ENCODE data around the gene GNL2. TPM values are rescaled to one million over a fixed set of nuclear protein-coding genes. Genes with fewer than 3 reads are reported as not detected.

The GNL2 gene
- total and polyA plus RNA-seq, 9 of the 15 experiments (the other 6 are each of a cell fraction or from before 2014, with no cell fraction given): 156 to 371 (median 263) TPM

GRCh38 chr1:37556712-37557196 lies 39.0 kb downstream of the GNL2 start, which contains the start of gene DNALI1 (continued):
- TF ChIP-seq HDAC3 (IDR thresholded peaks at IDR 0.05; ENCODE audit: borderline replicate concordance, partially characterized antibody) (no peak), ZNF133 (CRISPR knock-in tag; IDR thresholded peaks at IDR 0.05) (no peak), ZFP1 (CRISPR knock-in tag; IDR thresholded peaks at IDR 0.05) (no peak), GTF2A2 (tag; IDR thresholded peaks at IDR 0.05) (no peak), KDM5B (IDR thresholded peaks at IDR 0.05; ENCODE audit: insufficient replicate concordance, low read depth, low read length) (no peak), CREB1 (IDR thresholded peaks at IDR 0.05) (no peak), CREB1 (CRISPR knock-in tag; IDR thresholded peaks at IDR 0.05) (no peak), ZBTB33 (CRISPR knock-in tag; IDR thresholded peaks at IDR 0.05) (peak; percentile 45; the same call in 1 of the 2 replicates), E2F6 (IDR thresholded peaks at IDR 0.05; ENCODE audit: borderline replicate concordance in 1 of 2, extremely low read depth in 1 of 2, insufficient read depth in 1 of 2, insufficient read length in 1 of 2, low read depth in 1 of 2, low read length in 1 of 2, poor library complexity in 1 of 2, severe bottlenecking in 1 of 2) (peak in 1 of 2 experiments; percentile 56), ZNF121 (CRISPR knock-in tag; conservative IDR thresholded peaks at IDR 0.05) (no peak), TSHZ1 (CRISPR knock-in tag; IDR thresholded peaks at IDR 0.05) (no peak), DMBX1 (CRISPR knock-in tag; IDR thresholded peaks at IDR 0.05; ENCODE audit: borderline replicate concordance) (no peak), SRSF3 (IDR thresholded peaks at IDR 0.05; ENCODE audit: insufficient read depth, low read length) (no peak), ZNF12 (CRISPR knock-in tag; IDR thresholded peaks at IDR 0.05) (no peak), ZC3H4 (CRISPR knock-in tag; IDR thresholded peaks at IDR 0.05; ENCODE audit: borderline replicate concordance) (no peak), KLF1 (tag; IDR thresholded peaks at IDR 0.05) (no peak), BMI1 (IDR thresholded peaks at IDR 0.05; ENCODE audit: low read length) (peak; percentile 73; the same call in 1 of the 2 replicates), NRF1 (conservative IDR thresholded peaks at IDR 0.05 in 1 of 2, IDR thresholded peaks at IDR 0.05 in 1 of 2) (peak; percentile 61 to 65), NEUROD1 (IDR thresholded peaks at IDR 0.05; ENCODE audit: borderline replicate concordance, low read depth, low read length, partially characterized antibody) (peak; percentile 39), POLR2AphosphoS2 (IDR thresholded peaks at IDR 0.05; ENCODE audit: low read length) (no peak), ZNF395 (CRISPR knock-in tag; IDR thresholded peaks at IDR 0.05) (no peak)
